Measurements from ENCODE around the gene SRMS.

GRCh38 chr20:63596423-63596822, 48.9 kb upstream of the SRMS start:
- TF ChIP-seq CTCF (conservative IDR thresholded peaks at IDR 0.05 in 1 of 2, IDR thresholded peaks at IDR 0.05 in 1 of 2; ENCODE audit: extremely low read depth in 1 of 2, insufficient read depth in 1 of 2, low read depth in 1 of 2, low read length in 2 of 2) = no peak
- no peak for TF ChIP-seq EZH2 (IDR thresholded peaks at IDR 0.05; ENCODE audit: borderline replicate concordance, low read length)
